HL-60/S4 treated with retinoic acid at 250 ng/mL for 4 days and 3 days (cell line): ENCODE results near the gene CILP2.

Experiments
- in situ Hi-C: fragments of 300-500 bp; cut with MboI; formaldehyde crosslinking; loops from 2 replicates; pipeline ENCODE4 v1.7.0; 2022; ENCODE audit warnings: low sequenced_read_pairs

CILP2 gene

DNA sequence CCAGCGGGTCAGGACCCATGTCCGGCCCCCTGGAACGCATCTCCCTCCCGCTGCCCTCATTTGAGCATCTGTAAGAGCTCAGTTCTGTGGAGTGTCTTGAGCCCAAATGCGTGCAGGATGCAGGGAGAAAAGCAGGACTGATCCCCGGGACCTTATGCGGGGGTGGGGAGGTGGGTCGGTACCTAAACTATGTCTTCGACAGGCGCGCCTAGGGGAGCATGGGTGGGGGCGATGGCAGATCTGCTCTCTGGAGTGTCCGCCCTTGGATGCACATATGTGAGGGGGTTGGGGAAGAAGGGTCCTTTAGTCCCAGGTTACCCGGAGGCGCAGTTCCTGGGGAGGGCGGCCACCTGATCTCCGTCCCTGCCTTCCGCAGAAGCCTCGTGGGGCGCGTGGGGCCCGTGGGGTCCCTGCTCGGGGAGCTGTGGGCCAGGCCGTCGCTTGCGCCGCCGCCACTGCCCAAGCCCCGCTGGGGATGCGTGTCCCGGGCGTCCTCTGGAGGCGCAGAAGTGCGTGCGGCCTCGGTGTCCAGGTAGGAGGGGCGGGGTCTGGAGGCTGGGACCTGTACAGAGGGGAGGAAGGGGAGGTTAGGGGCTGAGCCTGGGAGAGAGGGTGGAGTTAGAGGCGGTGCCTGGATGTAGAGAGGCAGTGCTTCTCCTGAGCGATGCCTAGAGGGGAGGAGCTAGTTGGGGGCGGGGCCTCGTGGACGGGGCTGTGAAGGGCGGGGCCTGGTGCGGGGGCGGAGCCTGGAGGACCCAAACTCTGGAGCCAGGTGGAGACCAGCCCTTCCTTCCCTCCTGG lies 2.9 kb downstream of the CILP2 start:
- in situ Hi-C loops: loop anchor here (10.0 to 25.0 kb wide), 2 partner anchors 104 to 746 kb away; partner anchors contain the start of gene GMIP

DNA sequence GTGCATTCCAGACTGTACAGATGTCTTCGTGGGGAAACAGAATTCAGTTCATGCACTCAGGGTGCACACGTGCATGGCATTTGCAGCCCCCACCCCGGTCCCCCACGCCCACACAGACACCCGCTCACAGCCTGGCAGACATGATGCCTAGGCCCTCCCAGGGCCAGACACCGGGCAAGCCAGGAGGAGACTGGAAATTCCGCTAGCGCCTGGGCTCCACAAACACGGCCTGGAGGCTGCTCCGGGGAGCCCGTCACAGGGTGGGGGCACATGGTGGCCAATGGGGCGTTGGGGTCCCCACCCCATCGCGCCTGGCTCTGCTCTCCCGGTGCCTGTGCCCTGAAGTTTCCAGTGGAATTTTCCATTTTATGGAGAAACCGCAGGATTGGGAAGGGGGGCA lies 3.6 kb downstream of the CILP2 start:
- in situ Hi-C loops: loop anchor here (10.0 to 25.0 kb wide), 2 partner anchors 103 to 746 kb away; partner anchors contain the start of gene GMIP

DNA sequence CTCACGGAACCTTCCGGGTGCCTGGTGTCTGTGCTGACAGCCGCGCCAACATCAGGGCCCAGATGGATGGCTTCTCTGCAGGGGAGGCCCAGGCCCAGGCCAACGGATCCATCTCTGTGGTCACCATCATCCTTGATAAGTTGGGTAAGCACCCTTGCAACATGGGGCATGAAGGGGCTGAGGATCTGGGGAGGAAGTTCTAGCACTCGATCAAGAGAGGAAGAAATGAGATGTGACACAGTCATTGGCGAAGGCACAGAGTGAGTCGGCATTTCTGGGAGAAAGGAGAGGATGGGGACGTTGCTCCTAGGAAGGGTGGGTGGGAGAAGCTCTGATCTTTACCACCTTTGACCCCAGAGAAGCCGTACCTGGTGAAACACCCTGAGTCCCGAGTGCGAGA lies 4.4 kb downstream of the CILP2 start:
- in situ Hi-C loops: loop anchor here (10.0 to 25.0 kb wide), 2 partner anchors 102 to 745 kb away; partner anchors contain the start of gene GMIP

GRCh38 chr19:19543101-19543500 lies 5.0 kb downstream of the CILP2 start:
- in situ Hi-C loops: loop anchor here (10.0 to 25.0 kb wide), 2 partner anchors 102 to 744 kb away; partner anchors contain the start of gene GMIP

- in situ Hi-C loops: loop anchor here (10.0 to 25.0 kb wide), 2 partner anchors 101 to 744 kb away; partner anchors contain the start of gene GMIP
These were observed 5.6 kb downstream of the CILP2 start for GRCh38 chr19:19543640-19544039.

DNA sequence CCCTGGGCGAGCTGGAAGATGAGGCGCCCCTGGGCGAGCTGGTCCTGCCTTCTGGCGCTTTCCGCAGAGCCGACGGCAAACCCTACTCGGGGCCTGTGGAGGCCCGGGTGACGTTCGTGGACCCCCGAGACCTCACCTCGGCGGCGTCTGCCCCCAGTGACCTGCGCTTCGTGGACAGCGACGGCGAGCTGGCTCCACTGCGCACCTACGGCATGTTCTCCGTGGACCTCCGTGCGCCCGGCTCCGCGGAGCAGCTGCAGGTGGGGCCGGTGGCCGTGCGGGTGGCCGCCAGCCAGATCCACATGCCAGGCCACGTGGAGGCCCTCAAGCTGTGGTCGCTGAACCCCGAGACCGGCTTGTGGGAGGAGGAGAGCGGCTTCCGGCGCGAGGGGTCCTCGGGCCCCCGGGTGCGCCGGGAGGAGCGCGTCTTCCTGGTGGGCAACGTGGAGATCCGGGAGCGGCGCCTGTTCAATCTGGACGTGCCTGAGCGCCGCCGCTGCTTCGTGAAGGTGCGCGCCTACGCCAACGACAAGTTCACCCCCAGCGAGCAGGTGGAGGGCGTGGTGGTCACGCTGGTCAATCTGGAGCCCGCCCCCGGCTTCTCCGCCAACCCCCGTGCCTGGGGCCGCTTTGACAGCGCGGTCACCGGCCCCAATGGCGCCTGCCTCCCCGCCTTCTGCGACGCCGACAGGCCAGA lies 6.3 kb downstream of the CILP2 start:
- in situ Hi-C loops: loop anchor here (10.0 to 25.0 kb wide), 2 partner anchors 100 to 743 kb away; partner anchors contain the start of gene GMIP

- in situ Hi-C loops: loop anchor here (10.0 to 25.0 kb wide), 2 partner anchors 100 to 742 kb away; partner anchors contain the start of gene GMIP
These were observed 7.0 kb downstream of the CILP2 start for GRCh38 chr19:19544954-19545591.

DNA sequence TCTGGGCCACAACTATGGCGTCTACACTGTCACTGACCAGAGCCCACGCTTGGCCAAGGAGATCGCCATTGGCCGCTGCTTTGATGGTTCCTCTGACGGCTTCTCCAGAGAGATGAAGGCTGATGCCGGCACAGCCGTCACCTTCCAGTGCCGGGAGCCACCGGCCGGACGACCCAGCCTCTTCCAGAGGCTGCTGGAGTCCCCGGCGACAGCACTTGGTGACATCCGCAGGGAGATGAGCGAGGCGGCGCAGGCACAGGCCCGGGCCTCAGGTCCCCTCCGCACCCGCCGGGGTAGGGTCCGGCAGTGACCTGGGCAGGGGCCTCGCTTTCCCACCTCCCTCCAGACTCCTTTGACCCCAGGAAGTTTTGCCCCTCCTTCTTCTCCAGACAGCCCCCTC lies 7.6 kb downstream of the CILP2 start:
- in situ Hi-C loops: loop anchor here (10.0 to 25.0 kb wide), 2 partner anchors 99 to 742 kb away; partner anchors contain the start of gene GMIP

DNA sequence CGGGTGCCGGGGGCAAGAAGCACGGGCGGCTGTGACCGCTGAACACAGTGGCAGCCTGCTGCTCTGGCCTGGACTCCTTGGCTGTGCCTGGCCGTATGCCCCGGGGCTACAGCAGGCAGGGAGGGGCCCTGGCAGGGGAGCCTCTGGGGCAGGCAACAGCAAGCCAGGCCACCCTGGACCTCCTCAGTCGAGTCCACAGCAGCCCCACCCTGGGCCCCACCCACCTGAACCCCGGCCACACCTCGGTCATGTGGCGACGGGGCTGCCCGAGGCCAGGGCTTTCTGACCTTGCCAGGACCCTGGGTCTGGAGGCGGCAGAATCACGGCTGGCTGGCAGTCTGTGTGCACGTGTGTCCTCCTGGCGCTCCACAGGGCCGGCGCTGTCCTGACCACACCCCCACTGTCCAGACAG lies 8.7 kb downstream of the CILP2 start:
- in situ Hi-C loops: loop anchor here (10.0 to 25.0 kb wide), 2 partner anchors 98 to 741 kb away; partner anchors contain the start of gene GMIP

GRCh38 chr19:19547674-19548336 lies 9.7 kb downstream of the CILP2 start:
- in situ Hi-C loops: loop anchor here (10.0 to 25.0 kb wide), 2 partner anchors 97 to 739 kb away; partner anchors contain the start of gene GMIP

- in situ Hi-C loops: loop anchor here (10.0 to 25.0 kb wide), 2 partner anchors 96 to 738 kb away; partner anchors contain the start of gene GMIP
These were observed 11.1 kb downstream of the CILP2 start for GRCh38 chr19:19548915-19549759.

GRCh38 chr19:19549804-19550464 lies 11.9 kb downstream of the CILP2 start:
- in situ Hi-C loops: loop anchor here (10.0 to 25.0 kb wide), 2 partner anchors 95 to 737 kb away; partner anchors contain the start of gene GMIP

DNA sequence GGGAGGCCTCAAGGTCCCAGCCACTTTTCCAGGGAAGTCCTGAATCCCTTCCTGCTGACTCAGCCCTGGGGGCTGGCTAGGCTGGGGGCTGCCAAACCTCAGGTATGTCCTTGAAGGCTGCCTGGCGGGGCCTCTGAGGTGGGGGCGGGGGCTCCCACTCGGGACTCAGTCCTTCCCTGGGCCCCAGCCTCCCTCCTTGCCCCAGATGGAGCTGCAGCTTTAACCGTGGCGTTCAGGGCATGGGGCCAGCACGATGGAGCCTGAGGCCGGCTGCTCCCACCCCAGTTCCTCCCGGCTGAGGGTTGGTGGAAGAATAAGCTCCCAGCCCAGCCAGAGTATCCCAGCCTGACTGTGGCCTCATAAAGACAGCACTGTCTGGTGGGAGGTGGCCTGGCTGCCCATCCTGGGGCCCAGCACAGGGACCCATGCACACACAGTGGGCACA lies 12.4 kb downstream of the CILP2 start:
- in situ Hi-C loops: no loop called here

DNA sequence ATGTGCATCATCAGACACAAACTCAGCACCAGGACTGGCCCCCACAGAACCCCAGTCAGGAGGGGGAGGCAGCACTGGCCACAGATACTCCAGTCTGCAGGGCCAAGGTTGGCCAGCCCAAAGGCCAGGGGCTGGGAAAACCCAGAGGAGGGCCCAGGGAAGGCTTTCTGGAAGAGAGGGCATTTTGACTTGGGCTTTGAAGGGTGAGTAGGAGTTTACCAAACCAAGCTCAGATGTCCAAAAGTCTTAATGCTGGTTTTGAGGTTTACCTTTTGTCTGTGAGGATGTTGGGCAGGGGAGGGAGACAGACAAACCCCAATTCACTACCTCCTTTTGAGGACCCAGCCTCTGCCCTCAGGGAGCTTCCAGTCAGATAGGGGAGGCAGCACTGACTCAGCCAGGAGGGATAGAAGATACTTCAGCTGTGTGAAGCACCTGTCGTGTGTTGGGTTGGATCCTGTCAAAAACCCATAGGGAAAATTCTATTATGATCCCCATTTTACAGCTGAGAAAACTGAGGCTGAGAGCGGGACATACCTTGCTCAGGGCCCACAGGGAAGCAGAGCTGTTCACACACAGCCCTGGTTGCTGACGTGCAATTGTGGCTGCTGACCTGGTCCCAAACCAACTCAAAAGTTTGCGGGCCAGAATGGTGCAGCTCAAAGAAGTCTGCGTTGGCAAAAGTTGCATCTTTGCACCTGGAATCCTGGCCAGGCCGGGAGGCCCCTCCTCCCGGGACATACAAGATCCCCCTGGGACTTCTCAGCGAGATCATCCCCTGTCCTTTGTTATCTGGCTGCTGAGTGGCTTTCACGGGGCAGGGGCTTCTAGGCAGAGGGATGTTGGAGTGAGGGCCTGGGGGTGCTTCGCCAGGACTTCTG lies 13.1 kb downstream of the CILP2 start:
- in situ Hi-C loops: no loop called here

DNA sequence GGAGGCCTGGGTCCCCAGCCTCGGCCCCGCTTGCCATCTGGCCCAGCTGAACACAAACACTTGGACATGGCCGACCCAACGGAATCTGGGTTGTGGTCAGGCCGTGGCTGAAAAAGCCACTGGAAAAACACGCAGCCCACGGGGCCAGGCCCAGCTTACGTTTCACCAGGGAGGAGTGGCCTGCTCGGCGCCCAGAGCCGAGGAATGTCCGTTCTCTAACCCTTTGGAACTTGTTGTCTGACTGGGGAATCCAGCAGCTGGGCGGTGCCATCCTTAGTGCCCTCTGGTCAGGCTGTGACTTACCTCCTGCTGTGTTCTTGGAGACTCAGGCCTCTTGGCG lies 13.8 kb downstream of the CILP2 start:
- in situ Hi-C loops: no loop called here

DNA sequence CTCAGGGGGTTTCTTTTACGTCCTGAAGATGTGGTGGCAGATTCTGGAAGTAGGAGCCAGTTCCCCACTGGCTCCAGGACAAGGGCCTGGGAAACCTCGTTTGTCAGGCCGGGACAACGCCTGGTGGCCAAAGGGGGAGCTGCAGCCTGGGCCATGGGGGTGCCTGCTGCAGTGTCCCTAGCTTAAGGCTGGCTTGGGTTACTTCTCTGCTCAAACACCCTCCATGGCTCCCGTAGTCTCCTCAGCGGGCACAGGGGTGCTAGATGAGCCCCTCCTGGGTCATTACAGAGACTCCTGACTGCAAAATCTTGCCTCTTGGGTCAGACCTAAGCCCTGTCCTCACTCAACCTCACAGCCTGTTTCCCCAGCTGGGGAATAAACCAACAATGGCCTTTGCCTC lies 14.7 kb downstream of the CILP2 start:
- in situ Hi-C loops: no loop called here

DNA sequence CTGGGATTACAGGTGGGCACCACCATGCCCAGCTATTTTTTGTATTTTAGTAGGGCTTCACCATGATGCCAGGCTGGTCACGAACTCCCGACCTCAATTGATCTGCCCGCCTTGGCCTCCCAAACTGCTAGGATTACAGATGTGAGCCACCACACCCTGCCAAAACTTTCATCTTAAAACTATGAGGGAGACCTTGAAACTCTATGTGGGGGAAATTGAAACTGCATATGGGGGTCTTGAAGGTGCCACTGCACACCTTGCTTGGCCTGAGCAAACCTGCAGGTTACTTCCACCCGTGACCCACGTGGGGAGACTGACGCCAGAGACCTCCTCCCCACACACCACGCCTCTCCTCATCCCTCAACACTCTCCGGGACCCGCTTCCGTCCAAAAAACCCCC lies 15.6 kb downstream of the CILP2 start:
- in situ Hi-C loops: no loop called here
